ENCODE data around the gene CCDC91. TPM values are rescaled to one million over a fixed set of nuclear protein-coding genes. Genes with fewer than 3 reads are reported as not detected.
A peak's percentile ranks its signal among the peaks of the same experiment; 100 is the strongest.
"Not testable (repeated sequence)": the region's sequence is repeated elsewhere in the genome, so short reads cannot be mapped to it uniquely, and the experiment has no call there.

Gene CCDC91
- total RNA-seq, 2 experiments from 2014 or later, result 18.3 to 22.9 TPM

GRCh38 chr12:28192125-28192524, 1.9 kb downstream of the CCDC91 start:
- Mint-ChIP-seq H3K9me3 (ENCODE audit: low read depth) (peaks cover 2% of the 10 kb centered on the region), H3K4me1 (peaks cover 32% of the 10 kb centered on the region), H3K4me3 (no peak overlapping the region)

GRCh38 chr12:28194621-28195020, 4.4 kb downstream of the CCDC91 start:
- H3K4me3 Mint-ChIP-seq; H3K27me3 Mint-ChIP-seq; DNase-seq; ATAC-seq; H3K27ac Mint-ChIP-seq; H3K9me3 Mint-ChIP-seq (ENCODE audit: low read depth); CTCF ChIA-PET: not testable (repeated sequence)
- Mint-ChIP-seq H3K4me1 (peaks cover 24% of the 10 kb centered on the region), H3K36me3 (peaks cover 32% of the 10 kb centered on the region)

More at GRCh38 chr12:28192125-28192524, 1.9 kb downstream of the CCDC91 start:
- no peak for ATAC-seq
- peaks cover 35% of the 10 kb centered on the region for H3K36me3 Mint-ChIP-seq
- CTCF ChIA-PET, result interaction anchor here (0.8 to 1.1 kb wide), 2 partner anchors 38 to 47 kb away, joined by 3 read pairs; no protein-coding TSS in a partner anchor
- no peaks in the 10 kb centered on the region for H3K27me3 Mint-ChIP-seq
- no peak overlapping the region for H3K27ac Mint-ChIP-seq
- no peak for DNase-seq

GRCh38 chr12:28201136-28201535, 10.9 kb downstream of the CCDC91 start:
- H3K36me3 Mint-ChIP-seq, result peaks cover 20% of the 10 kb centered on the region
- ATAC-seq; H3K4me3 Mint-ChIP-seq; H3K9me3 Mint-ChIP-seq (ENCODE audit: low read depth); DNase-seq; H3K27me3 Mint-ChIP-seq; H3K4me1 Mint-ChIP-seq; H3K27ac Mint-ChIP-seq; CTCF ChIA-PET: not testable (repeated sequence)

GRCh38 chr12:28202374-28203130, 12.3 kb downstream of the CCDC91 start:
- Mint-ChIP-seq H3K27ac (no peak overlapping the region), H3K36me3 (peaks cover 20% of the 10 kb centered on the region), H3K4me1 (no peaks in the 10 kb centered on the region), H3K4me3 (no peak overlapping the region), H3K27me3 (no peaks in the 10 kb centered on the region), H3K9me3 (ENCODE audit: low read depth) (peaks cover 7% of the 10 kb centered on the region)
- CTCF ChIA-PET, result no interaction called here
- ATAC-seq (no peak), DNase-seq (no peak)

- H3K4me3 Mint-ChIP-seq, result no peak overlapping the region
- peaks cover 53% of the 10 kb centered on the region for H3K36me3 Mint-ChIP-seq
- no peaks in the 10 kb centered on the region for H3K4me1 Mint-ChIP-seq
- no peak for ATAC-seq
- CTCF ChIA-PET, result no interaction called here
- no peak overlapping the region for H3K27ac Mint-ChIP-seq
- H3K27me3 Mint-ChIP-seq, result no peaks in the 10 kb centered on the region
- peaks cover 9% of the 10 kb centered on the region for H3K9me3 Mint-ChIP-seq (ENCODE audit: low read depth)
- DNase-seq, result no peak
Measured at GRCh38 chr12:28209782-28210181, 19.5 kb downstream of the CCDC91 start.

- CTCF ChIA-PET, result no interaction called here
- Mint-ChIP-seq H3K4me3 (no peak overlapping the region), H3K27me3 (no peaks in the 10 kb centered on the region)
Measured at GRCh38 chr12:28212182-28212581, 21.9 kb downstream of the CCDC91 start.

GRCh38 chr12:28215021-28215420, 24.8 kb downstream of the CCDC91 start:
- Mint-ChIP-seq H3K4me3 (no peak overlapping the region), H3K36me3 (peaks cover 51% of the 10 kb centered on the region), H3K27ac (no peak overlapping the region), H3K27me3 (no peaks in the 10 kb centered on the region), H3K4me1 (peaks cover 4% of the 10 kb centered on the region), H3K9me3 (ENCODE audit: low read depth) (peaks cover 4% of the 10 kb centered on the region)
- DNase-seq (no peak), ATAC-seq (no peak)
- CTCF ChIA-PET, result no interaction called here

More at GRCh38 chr12:28212182-28212581, 21.9 kb downstream of the CCDC91 start:
- no peak overlapping the region for H3K27ac Mint-ChIP-seq
- H3K4me1 Mint-ChIP-seq, result no peaks in the 10 kb centered on the region
- DNase-seq, result no peak
- peaks cover 6% of the 10 kb centered on the region for H3K9me3 Mint-ChIP-seq (ENCODE audit: low read depth)
- peaks cover 49% of the 10 kb centered on the region for H3K36me3 Mint-ChIP-seq
- no peak for ATAC-seq

GRCh38 chr12:28216016-28216415, 25.8 kb downstream of the CCDC91 start:
- Mint-ChIP-seq H3K27me3 (peaks cover 2% of the 10 kb centered on the region), H3K4me3 (no peak overlapping the region), H3K36me3 (peaks cover 48% of the 10 kb centered on the region), H3K9me3 (ENCODE audit: low read depth) (peaks cover 5% of the 10 kb centered on the region), H3K4me1 (peaks cover 5% of the 10 kb centered on the region), H3K27ac (no peak overlapping the region)
- CTCF ChIA-PET, result no interaction called here
- no peak for DNase-seq
- no peak for ATAC-seq

GRCh38 chr12:28217805-28218204, 27.5 kb downstream of the CCDC91 start:
- H3K27ac Mint-ChIP-seq, result no peak overlapping the region
- peaks cover 7% of the 10 kb centered on the region for H3K9me3 Mint-ChIP-seq (ENCODE audit: low read depth)
- no peak overlapping the region for H3K4me3 Mint-ChIP-seq
- CTCF ChIA-PET, result no interaction called here
- ATAC-seq (no peak), DNase-seq (no peak)
- peaks cover 6% of the 10 kb centered on the region for H3K27me3 Mint-ChIP-seq
- H3K4me1 Mint-ChIP-seq, result peaks cover 23% of the 10 kb centered on the region
- H3K36me3 Mint-ChIP-seq, result peaks cover 36% of the 10 kb centered on the region

GRCh38 chr12:28218875-28219274, 28.6 kb downstream of the CCDC91 start:
- ATAC-seq, result no peak
- peaks cover 33% of the 10 kb centered on the region for H3K4me1 Mint-ChIP-seq
- H3K27me3 Mint-ChIP-seq, result peaks cover 6% of the 10 kb centered on the region
- CTCF ChIA-PET, result interaction anchor here (0.7 kb wide), 1 partner anchor 611 kb away, joined by 3 read pairs; no protein-coding TSS in a partner anchor
- no peak for DNase-seq
- H3K36me3 Mint-ChIP-seq, result peaks cover 29% of the 10 kb centered on the region
- no peak overlapping the region for H3K27ac Mint-ChIP-seq
- no peak overlapping the region for H3K4me3 Mint-ChIP-seq
- peaks cover 7% of the 10 kb centered on the region for H3K9me3 Mint-ChIP-seq (ENCODE audit: low read depth)

- no peak overlapping the region for H3K27ac Mint-ChIP-seq
Measured at GRCh38 chr12:28219827-28220226, 29.6 kb downstream of the CCDC91 start.

GRCh38 chr12:28222081-28222700, 31.9 kb downstream of the CCDC91 start:
- peaks cover 6% of the 10 kb centered on the region for H3K27me3 Mint-ChIP-seq
- H3K4me3 Mint-ChIP-seq, result peak overlapping the region; percentile 29
- H3K27ac Mint-ChIP-seq, result peak overlapping the region; percentile 75
- CTCF ChIA-PET, result interaction anchor here (1.4 kb wide), 1 partner anchor 31 kb away, joined by 3 read pairs; the partner anchor contains the start of gene CCDC91
- ATAC-seq (peak; percentile 57), DNase-seq (peak; percentile 79)
- H3K9me3 Mint-ChIP-seq (ENCODE audit: low read depth), result peaks cover 12% of the 10 kb centered on the region
- peaks cover 30% of the 10 kb centered on the region for H3K36me3 Mint-ChIP-seq
- peaks cover 46% of the 10 kb centered on the region for H3K4me1 Mint-ChIP-seq

More at GRCh38 chr12:28219827-28220226, 29.6 kb downstream of the CCDC91 start:
- no peak for ATAC-seq
- Mint-ChIP-seq H3K9me3 (ENCODE audit: low read depth) (peaks cover 7% of the 10 kb centered on the region), H3K27me3 (peaks cover 6% of the 10 kb centered on the region), H3K4me1 (peaks cover 41% of the 10 kb centered on the region), H3K36me3 (peaks cover 21% of the 10 kb centered on the region), H3K4me3 (no peak overlapping the region)
- CTCF ChIA-PET, result no interaction called here
- DNase-seq, result no peak

GRCh38 chr12:28223025-28223554, 32.8 kb downstream of the CCDC91 start:
- DNase-seq, result peak; percentile 41
- CTCF ChIA-PET, result interaction anchor here (1.4 kb wide), 1 partner anchor 32 kb away, joined by 3 read pairs; the partner anchor contains the start of gene CCDC91

More at GRCh38 chr12:28223025-28223554, 32.8 kb downstream of the CCDC91 start:
- H3K4me1 Mint-ChIP-seq, result peaks cover 42% of the 10 kb centered on the region
- peaks cover 6% of the 10 kb centered on the region for H3K27me3 Mint-ChIP-seq
- H3K36me3 Mint-ChIP-seq, result peaks cover 29% of the 10 kb centered on the region
- H3K9me3 Mint-ChIP-seq (ENCODE audit: low read depth), result peaks cover 9% of the 10 kb centered on the region
- H3K4me3 Mint-ChIP-seq, result peak overlapping the region; percentile 30
- ATAC-seq, result peak; percentile 86
- H3K27ac Mint-ChIP-seq, result peak overlapping the region; percentile 73
